Fibroblast of peridontal ligament (primary cell): ENCODE data around the gene DAGLA.

Experiments
- DNase-seq: peaks from one replicate; pipeline ENCODE4 v3.0.0-alpha.2; 2010; ENCODE audit errors: extremely low read depth

DAGLA gene

DNA sequence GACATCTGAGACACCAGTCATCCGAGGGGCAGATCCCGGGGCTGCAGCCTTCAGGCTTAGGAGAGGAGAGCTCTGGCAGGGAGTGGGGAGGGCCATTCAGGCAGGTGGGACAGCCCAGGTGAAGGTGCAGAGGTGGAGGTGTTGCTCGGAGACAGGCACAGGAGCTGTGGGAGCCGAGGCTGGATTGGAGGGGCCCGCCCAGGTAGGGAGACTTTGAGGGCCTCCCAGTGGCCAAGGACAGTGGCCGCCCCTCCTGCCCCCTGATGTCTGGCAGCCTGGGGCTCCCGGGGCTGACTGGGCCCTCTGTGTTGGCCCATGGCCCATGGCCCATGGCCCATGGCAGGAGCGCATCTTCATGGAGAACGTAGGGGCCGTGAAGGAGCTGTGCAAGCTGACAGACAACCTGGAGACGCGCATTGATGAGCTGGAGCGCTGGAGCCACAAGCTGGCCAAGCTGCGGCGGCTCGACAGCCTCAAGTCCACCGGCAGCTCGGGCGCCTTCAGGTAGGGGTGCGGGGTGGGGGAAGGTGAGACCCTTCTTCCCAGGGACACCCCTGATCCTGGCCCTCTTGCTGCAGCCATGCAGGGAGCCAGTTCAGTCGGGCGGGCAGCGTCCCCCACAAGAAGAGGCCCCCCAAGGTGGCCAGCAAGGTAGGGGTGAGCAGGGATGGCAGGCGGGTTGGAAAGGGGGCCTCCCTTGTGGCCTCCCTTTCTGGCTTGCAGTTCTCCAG lies 98.9 kb downstream of the DAGLA start:
- DNase-seq = no peak

DNA sequence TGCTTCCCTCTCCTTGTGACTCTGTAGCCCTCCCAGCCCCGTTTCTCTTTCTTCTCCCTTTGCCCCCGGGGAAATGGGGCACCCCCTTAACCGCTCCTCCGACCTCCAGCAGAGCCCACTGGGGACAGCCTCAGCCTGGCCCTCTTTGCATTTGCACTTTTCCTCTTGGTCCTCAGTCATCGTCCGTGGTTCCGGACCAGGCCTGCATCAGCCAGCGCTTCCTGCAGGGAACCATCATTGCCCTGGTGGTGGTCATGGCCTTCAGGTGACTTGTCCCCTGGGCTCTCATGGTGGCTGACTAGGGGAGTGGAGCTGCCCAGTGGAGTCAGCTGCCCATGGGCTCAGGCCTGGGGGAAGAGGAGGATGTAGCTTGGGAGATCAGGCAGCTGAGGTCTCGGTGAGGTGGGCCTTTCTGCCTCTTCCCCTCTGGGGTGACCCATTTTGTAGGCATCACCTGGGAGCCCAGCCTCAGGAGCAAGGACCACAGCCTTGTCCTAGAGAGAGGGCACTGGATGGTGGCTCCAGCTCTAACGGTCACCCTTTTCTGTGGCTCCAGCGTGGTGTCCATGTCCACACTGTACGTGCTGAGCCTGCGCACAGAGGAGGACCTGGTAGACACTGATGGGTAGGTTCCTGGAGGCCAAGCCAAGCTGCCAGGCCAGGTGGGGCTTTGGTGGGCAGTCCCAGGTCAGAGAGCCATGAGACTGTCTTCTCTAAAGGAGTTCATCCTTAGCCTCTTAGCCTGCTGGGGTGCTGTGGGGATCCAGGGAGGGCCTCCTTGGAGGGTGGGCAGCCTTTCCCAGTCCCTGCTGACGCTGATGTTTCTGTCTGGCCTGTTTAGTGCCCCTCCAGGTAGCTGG lies 99.7 kb downstream of the DAGLA start:
- DNase-seq = no peak

DNA sequence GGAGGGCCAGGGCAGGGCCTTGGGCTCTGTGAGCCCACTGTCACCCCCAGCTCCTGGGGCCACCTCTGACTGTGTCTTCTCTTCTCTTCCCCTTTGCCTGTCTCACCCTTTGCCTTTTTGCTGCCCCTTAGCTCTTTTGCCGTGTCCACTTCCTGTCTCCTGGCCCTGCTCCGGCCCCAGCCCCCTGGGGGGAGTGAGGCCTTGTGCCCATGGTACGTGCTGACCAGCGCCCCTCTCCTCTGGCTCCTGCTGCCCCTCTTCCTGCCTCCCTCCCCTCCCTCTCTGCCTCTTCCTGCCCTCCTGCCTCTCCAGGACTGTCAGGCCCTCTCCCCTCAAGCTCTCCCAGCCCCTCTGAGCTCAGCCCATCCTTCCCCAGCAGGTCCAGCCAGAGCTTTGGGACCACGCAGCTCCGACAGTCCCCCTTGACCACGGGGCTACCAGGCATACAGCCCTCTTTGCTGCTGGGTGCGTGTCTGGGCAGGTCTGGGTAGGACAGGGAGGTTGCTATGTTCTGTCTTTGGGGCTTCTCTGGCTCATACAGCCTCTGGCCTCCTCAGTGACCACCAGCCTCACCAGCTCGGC lies 100.5 kb downstream of the DAGLA start:
- DNase-seq = no peak

DNA sequence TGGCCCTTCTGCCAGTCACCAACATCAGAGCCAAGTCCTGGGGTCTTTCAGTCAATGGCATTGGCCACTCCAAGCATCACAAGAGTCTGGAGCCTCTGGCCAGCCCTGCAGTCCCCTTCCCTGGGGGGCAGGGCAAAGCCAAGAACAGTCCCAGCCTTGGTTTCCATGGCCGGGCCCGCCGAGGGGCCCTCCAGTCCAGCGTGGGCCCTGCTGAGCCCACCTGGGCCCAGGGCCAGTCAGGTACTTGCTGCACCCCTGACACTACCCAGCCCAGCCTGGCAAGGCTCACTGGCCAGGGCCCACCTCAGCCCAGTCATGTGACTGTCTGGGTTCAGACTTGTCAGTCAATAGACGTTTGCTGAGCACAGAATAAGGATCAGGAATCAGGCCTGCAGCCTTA lies 101.4 kb downstream of the DAGLA start:
- DNase-seq = no peak

DNA sequence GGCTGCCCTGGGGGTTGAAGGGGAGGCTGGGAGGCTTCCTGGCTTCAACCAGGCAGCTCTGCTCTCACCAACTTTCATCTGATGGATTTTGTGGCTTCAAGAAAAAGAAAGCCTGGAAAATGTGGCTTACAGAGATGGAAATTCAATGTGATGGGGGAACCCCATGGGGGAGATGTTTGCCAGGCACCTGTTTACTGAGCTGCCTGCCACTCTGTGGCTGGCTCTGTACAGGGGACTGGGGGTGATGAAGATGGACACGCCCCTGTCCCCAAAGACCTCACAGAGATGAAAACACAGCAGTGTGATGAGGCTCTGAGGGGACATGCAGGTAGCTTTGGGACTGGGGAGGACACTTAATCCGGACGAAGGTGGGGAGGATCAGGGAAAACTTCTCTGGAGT lies 102.1 kb downstream of the DAGLA start:
- DNase-seq = no peak

DNA sequence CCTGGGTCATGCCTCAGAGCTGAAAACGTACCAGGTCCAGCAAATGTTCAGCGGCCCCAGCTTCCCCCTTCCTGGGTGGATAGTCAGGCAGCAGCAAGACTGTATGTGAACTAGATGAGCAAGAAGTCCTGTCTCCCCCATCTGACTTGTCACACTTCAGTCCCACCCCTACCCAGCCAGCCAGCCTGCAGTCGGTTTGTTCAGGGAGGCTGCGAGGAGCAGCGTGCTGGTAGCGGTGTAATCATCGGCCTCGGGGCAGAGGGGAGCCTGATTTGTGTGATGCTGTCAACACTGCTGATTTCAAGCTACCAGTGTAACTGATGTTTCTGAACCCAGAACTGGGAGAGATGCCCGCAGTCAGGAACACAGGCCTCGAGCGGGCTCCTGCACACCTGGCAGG lies 102.7 kb downstream of the DAGLA start:
- DNase-seq = no peak

DNA sequence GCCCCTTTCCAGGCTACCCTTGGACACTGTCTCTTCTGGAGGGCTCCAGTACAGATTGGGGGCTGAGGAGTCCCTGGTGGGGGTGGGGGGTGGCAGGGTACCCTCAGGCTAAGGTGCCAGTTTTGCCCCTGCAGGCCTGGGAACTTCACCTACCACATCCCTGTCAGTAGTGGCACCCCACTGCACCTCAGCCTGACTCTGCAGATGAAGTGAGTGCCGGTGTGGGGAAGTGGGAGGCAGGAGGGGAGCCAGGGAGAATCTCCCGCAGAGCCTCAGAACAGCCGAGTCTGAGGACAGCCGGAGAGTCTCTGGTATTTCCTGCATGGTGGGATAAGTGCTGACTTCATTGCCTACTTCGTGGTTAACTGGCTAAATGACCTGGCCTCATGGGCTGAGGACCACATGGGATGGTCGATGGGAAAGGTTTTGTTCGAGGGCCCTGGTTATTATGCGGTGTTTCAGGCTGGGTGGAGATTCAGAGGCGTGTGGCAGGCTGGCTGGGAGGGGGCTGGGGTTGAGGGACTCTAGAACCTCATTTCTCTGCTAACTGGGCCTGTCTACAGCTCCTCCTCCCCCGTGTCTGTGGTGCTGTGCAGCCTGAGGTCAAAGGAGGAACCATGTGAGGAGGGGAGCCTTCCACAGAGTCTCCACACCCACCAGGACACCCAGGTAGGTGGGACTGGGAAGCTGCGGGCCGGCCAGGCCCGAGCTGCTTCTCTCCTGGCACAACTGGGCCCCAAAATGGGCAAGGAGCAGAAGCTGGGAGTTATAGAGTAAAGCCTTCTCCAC lies 103.7 kb downstream of the DAGLA start:
- no peak for DNase-seq

DNA sequence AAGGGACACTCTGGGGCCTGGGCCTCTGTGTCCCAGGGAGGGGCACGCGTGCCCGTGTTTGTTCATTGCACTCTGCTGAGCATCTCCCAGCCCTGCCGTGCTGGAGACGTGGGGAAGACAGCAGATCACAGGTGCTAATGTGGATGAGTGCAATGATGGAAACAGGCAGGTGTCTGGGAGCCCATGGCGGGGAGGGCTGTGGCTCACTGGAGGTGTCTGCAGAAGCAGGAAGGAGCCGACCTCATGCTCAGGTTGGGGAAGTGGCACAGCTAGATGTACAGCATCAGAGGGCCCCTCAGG lies 104.3 kb downstream of the DAGLA start:
- DNase-seq = no peak

DNA sequence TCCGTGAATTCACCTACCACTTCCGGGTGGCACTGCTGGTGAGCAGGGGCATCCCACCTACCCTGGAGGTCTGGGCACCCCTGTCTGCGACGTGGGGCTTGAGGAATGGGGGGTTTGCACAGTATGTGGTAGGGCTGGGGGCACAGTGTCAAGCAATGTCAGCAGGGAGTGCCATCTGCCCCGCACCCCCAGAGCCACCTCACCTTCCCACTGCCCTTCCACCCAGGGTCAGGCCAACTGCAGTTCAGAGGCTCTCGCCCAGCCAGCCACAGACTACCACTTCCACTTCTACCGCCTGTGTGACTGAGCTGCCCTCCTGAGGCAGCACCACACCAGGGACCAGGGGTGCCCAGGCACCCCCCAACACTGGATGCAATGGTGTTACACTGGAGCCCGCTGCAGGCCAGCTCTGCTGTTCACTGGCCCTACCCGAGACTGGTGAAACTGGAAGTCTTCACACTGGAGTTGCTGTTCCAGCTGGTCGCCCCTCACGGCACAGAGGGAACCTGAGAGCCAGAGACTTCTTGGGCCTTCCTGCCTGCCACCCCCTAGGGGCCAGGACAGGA lies 105.7 kb downstream of the DAGLA start:
- DNase-seq = no peak

DNA sequence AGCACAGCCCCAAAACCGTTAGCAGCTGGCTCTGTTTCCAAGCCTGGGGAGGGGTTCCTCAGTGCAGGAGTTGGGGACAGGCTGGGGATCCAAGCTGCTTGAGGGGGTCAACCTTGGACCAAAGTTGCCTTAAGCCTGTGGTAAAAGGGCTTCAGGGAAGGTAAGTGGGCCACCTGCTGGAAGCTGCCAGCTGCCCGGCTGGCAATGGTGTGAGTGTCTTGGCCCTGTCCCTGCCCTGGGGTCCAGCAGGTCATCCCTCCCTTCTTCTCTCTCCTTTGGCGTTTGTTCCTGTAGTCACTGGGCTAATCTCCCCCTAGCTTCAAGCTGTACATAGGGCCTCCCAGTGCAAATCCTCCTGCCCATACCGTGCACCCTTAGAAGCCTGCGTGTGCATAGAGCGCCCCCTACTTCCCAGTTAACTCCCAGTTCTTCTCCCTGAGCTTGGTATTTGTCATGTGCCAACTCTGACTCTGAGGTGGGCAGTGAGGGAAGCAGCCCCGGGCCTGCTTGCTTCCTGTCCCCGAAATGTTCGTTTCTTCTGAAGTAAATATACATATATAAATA lies 107.8 kb downstream of the DAGLA start:
- peak; percentile 27 for DNase-seq

DNA sequence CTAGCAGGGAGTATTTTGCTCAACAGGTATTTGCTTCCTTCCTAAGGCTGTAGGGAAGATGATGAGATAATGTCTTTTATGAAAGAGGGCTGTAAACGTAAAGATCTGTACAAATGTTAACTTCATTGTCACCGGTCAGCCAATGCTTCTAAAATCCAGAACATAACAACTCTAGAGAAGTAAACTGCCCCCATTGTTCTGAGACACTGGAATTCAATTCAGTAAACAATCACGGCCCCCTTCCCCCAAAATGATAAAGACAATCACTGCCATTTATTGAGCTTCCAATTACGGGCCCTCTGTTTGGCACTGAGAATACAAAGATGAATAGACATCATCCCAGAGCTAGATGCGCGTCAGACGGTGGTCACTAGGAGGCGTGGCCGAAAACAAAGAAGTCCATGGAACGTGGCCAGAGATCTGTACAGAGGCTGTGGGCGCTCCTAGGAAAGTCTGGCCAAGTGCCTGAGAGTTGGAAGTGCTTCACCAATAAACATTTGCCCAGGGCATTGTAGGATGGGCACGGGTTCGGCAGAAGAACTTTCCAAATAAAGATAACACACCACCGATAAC lies 111.6 kb downstream of the DAGLA start:
- peak; percentile 96 for DNase-seq

DNA sequence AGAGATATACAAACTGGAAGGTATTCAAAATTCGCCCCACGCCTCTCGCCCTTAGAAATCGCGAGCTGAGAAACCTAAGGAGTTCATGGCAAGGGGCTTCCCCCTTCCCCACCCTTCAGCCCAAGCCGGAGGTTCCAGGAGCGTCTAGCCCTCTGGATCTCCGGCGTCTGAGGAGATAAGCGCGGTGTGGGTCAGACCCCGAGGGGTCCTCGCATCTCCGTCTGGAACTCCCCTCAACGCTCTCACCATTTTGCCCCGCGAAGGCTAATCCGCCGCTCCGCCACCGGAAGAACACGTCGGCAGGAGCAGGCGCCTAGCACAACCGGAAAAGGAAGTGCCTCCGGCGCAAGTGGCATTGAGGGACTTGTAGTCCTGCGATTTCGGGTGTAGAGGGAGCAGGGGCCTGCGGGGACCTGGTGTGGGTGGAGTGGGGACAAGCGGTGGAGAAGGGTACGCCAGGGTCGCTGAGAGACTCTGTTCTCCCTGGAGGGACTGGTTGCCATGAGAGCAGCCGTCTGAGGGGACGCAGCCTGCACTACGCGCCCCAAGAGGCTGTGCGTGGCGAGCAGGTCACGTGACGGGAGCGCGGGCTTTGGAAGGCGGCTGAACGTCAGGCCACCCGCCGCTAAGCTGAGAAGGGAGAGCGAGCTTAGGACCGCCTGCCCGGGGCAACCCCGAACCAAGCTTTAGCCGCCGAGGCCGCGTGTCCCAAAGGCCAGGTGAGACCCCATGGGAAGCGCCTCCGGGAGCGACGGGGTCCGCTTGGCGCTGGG lies 112.3 kb downstream of the DAGLA start, which contains the start of the genes FEN1 and TMEM258:
TSS of gene FEN1 (plus strand) at position 602 of the 773 bp plus-strand sequence. CDS start 2,451 bp downstream, outside the sequence.
TSS of gene TMEM258 (minus strand) at position 290 of the 773 bp plus-strand sequence. CDS start at position 249, 41 bp downstream.
- DNase-seq = peak; percentile 93

DNA sequence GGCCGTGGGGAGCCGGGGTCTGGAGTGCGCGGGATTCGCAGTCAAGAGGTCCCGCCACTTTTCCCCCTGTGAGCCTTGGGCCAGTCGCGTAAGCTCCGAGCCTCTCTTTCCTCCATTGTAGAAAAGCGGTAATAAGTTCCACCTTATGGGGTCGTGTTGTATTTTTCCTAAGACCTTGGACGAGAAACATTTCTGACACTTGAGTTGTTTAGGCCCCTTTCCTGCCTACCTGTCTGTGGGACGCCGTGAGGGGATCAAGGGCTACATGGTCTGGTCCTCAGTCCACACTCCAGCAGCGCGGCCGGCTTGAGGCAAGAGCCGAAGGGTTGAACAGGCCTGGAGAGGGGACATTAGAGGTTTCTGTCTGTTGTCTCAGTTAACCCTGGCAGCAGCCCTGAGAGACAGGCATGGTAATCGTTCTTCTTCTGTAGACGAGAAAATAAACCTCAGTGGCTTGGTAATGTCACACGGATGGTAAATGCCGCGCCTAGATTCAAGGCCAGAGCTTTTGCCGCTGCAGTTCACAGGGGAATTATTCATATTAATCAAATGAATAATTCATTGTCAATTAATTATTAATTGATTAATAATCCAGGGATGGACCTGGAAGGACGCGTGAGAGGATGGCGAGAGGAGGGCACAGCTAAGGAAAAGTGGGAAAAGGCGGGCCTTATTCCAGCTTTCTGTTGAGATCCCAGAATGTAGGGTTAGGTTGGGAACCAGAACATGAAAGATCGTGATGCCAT lies 113.1 kb downstream of the DAGLA start:
- DNase-seq = peak; percentile 10

DNA sequence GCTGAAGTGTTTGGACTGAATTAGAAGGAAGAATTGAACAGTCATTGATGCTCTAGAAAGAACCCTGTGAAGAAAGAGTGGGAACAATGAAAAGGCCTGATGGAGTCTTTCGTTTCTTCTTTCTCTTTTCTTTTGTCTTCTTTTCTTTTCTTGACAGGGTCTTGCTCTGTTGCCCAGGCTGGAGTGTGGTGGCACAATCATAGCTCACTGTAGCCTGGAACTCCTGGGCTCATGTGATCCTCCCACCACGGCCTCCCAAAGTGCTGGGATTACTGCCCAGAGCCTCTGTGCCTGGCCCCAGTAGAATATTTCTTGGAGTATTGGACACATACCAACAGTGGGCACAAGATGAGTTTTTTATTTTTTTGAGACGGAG lies 113.6 kb downstream of the DAGLA start:
- DNase-seq = no peak

DNA sequence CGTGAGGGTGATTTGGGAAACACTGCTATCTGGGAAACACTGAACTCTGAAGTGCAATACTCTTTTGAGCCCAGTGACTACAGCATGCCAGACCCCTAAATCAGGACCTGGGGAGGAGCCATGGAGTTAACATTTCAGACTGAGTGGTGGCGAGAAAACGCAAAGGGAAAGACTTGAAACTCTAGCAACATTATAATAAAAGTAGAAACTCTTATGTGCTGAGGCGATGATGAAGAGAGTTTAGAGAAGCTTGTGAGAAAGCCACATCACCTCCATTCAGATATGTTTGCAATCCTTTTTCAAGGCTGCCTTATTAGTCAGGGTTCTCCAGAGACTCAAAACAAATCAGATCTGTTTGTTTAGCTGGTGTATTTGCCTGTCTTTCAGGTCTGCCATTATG lies 114.4 kb downstream of the DAGLA start:
- no peak for DNase-seq

DNA sequence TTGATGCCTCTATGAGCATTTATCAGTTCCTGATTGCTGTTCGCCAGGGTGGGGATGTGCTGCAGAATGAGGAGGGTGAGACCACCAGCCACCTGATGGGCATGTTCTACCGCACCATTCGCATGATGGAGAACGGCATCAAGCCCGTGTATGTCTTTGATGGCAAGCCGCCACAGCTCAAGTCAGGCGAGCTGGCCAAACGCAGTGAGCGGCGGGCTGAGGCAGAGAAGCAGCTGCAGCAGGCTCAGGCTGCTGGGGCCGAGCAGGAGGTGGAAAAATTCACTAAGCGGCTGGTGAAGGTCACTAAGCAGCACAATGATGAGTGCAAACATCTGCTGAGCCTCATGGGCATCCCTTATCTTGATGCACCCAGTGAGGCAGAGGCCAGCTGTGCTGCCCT lies 115.3 kb downstream of the DAGLA start:
- DNase-seq = no peak

DNA sequence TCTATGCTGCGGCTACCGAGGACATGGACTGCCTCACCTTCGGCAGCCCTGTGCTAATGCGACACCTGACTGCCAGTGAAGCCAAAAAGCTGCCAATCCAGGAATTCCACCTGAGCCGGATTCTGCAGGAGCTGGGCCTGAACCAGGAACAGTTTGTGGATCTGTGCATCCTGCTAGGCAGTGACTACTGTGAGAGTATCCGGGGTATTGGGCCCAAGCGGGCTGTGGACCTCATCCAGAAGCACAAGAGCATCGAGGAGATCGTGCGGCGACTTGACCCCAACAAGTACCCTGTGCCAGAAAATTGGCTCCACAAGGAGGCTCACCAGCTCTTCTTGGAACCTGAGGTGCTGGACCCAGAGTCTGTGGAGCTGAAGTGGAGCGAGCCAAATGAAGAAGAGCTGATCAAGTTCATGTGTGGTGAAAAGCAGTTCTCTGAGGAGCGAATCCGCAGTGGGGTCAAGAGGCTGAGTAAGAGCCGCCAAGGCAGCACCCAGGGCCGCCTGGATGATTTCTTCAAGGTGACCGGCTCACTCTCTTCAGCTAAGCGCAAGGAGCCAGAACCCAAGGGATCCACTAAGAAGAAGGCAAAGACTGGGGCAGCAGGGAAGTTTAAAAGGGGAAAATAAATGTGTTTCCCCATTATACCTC lies 115.8 kb downstream of the DAGLA start:
- DNase-seq = no peak
